Parathyroid adenoma (tissue), 2 donors: ENCODE data around the gene PROX2.

Source experiments
- H2AFZ ChIP-seq: fragments of 300-600 bp; sonication (generic); one replicate; pipeline ENCODE4 v1.7.0; 2017; ENCODE audit warnings: antibody characterized with exemption, mild to moderate bottlenecking
- H3K27ac ChIP-seq: fragments of 300-600 bp; sonication (generic); one replicate; pipeline ENCODE4 v1.7.0; 2017
- H3K27me3 ChIP-seq: fragments of 300-600 bp; sonication (generic); one replicate; pipeline ENCODE4 v1.7.0; 2017; ENCODE audit warnings: low read length; ENCODE audit not compliant: control insufficient read depth, insufficient read depth
- H3K36me3 ChIP-seq: fragments of 300-600 bp; sonication (generic); one replicate; pipeline ENCODE4 v1.7.0; 2017; ENCODE audit warnings: low read length; ENCODE audit not compliant: control insufficient read depth, insufficient read depth
- H3K4me1 ChIP-seq: fragments of 300-600 bp; sonication (generic); one replicate; pipeline ENCODE4 v1.7.0; 2017; ENCODE audit warnings: control low read depth
- H3K4me2 ChIP-seq: fragments of 300-600 bp; sonication (generic); one replicate; pipeline ENCODE4 v1.7.0; 2017; ENCODE audit warnings: low read length
- H3K4me3 ChIP-seq: fragments of 300-600 bp; sonication (generic); one replicate; pipeline ENCODE4 v1.7.0; 2017; ENCODE audit warnings: low read depth, low read length
- H3K79me2 ChIP-seq: fragments of 300-600 bp; sonication (generic); one replicate; pipeline ENCODE4 v1.7.0; 2017; ENCODE audit warnings: control low read depth
- H3K9ac ChIP-seq: fragments of 300-600 bp; sonication (generic); one replicate; pipeline ENCODE4 v1.7.0; 2017; ENCODE audit warnings: mild to moderate bottlenecking
- H3K9me3 ChIP-seq: fragments of 300-600 bp; sonication (generic); one replicate; pipeline ENCODE4 v1.7.0; 2017; ENCODE audit warnings: low read length; ENCODE audit not compliant: control insufficient read depth
- TF ChIP-seq, protein P1 (sequence below): fragments of 300-600 bp; sonication (generic); IDR thresholded peaks from one replicate; pipeline ENCODE4 v1.7.0; 2017; ENCODE audit warnings: antibody characterized with exemption, mild to moderate bottlenecking
- donor health status: primary hyperparathyroidism.

Gene PROX2

DNA sequence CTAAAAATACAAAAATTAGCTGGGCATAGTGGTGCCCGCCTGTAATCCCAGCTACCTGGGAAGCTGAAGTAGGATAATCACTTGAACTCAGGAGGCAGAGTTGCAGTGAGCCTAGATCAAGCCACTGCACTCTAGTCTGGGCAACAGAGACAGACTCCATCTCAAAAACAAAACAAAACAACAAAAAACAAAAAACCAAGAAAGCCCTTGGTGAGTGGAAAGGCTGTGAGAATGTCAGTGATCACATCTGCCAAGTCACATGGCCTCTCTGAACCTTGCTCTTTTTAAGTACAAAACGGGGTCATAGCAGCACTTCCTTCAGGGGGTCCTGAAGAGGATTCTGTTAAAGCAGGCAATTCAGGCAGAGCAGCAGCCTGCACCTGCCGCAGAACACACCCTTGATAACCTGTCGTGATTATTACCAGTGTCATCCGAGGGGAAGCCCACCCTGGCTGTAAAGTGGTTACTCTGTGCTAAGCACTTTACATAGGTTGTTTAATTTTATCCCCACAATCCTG is 37.5 kb upstream of the PROX2 start:
- Histone ChIP-seq H3K4me2 (no peak overlapping the region), H3K4me1 (no peaks in the 10 kb centered on the region), H3K27me3 (no peaks in the 10 kb centered on the region), H3K9ac (no peak overlapping the region), H3K36me3 (no peaks in the 10 kb centered on the region), H3K4me3 (no peak overlapping the region), H3K9me3 (no peaks in the 10 kb centered on the region), H2AFZ (no peak overlapping the region), H3K79me2 (no peaks in the 10 kb centered on the region), H3K27ac (no peak overlapping the region)
- TF ChIP-seq, protein P1, sequence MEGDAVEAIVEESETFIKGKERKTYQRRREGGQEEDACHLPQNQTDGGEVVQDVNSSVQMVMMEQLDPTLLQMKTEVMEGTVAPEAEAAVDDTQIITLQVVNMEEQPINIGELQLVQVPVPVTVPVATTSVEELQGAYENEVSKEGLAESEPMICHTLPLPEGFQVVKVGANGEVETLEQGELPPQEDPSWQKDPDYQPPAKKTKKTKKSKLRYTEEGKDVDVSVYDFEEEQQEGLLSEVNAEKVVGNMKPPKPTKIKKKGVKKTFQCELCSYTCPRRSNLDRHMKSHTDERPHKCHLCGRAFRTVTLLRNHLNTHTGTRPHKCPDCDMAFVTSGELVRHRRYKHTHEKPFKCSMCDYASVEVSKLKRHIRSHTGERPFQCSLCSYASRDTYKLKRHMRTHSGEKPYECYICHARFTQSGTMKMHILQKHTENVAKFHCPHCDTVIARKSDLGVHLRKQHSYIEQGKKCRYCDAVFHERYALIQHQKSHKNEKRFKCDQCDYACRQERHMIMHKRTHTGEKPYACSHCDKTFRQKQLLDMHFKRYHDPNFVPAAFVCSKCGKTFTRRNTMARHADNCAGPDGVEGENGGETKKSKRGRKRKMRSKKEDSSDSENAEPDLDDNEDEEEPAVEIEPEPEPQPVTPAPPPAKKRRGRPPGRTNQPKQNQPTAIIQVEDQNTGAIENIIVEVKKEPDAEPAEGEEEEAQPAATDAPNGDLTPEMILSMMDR: no peak

DNA sequence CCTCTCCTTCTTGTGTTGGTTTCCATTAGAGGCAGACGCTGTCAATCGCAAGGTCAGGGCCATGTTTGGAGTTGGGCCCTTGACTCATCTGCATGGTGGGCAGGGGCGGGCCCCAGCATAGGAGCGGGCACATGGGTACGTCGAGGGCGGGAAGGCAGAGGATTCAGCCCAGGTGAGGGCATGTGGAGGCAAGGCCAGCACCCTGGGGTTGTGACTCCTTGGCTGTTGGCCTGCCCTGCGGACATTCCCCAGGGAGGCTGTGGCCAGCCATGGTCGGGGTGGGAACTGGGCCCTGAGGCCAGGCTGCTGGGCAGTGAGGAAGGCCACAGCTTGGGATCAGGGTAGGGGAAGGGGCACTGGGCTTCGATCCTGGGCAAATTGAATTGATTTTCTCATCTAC is 36.9 kb upstream of the PROX2 start:
- Histone ChIP-seq H2AFZ (no peak overlapping the region), H3K4me2 (no peak overlapping the region), H3K36me3 (no peaks in the 10 kb centered on the region), H3K9ac (no peak overlapping the region), H3K27ac (no peak overlapping the region), H3K4me3 (no peak overlapping the region), H3K27me3 (no peaks in the 10 kb centered on the region), H3K9me3 (no peaks in the 10 kb centered on the region), H3K4me1 (no peaks in the 10 kb centered on the region), H3K79me2 (no peaks in the 10 kb centered on the region)
- TF ChIP-seq, protein P1: no peak

DNA sequence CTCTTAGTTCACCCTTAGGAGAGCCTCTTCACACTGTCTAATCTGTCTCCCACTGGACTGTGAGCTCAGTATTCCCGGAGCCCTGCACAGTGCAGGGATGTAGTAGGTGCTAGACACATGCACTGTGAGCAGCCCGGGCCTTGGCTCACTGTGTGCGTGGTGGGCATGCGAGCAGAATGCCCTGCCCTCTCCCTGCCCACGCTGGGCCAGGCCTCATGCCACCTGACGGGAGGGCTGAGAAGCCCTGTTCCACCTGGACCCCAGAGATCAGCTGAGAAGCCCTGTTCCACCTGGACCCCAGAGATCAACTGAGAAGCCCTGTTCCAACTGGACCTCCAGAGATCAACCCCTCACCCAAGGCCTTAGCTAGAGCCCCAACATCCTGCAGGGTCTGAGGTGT is 36.2 kb upstream of the PROX2 start:
- Histone ChIP-seq H3K27me3 (no peaks in the 10 kb centered on the region), H3K4me3 (no peak overlapping the region), H3K4me2 (no peak overlapping the region), H3K9me3 (no peaks in the 10 kb centered on the region), H2AFZ (no peak overlapping the region), H3K4me1 (no peaks in the 10 kb centered on the region), H3K27ac (no peak overlapping the region), H3K9ac (no peak overlapping the region), H3K79me2 (no peaks in the 10 kb centered on the region), H3K36me3 (no peaks in the 10 kb centered on the region)
- TF ChIP-seq, protein P1: no peak

DNA sequence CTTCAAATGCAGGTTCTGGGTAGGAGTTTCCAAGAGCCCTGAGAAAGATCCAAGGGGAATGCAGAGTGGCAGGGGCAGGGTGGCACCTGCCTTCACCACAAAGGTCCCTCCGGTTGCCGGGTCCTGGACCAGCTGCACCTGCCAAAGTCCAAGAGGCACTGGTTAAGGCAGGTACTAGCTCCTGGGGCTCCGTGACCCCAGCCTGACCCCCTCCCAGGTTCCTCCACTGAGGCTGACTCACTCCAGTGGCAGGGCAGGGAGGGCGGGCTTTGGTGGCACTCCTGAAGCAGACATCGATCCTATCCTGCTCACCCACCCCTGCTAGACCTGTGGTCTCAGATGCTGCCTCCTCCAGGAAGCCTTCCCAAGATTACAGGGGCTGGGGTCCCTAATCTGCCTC is 35.8 kb upstream of the PROX2 start:
- no peak overlapping the region for H3K4me2 ChIP-seq
- no peak overlapping the region for H2AFZ ChIP-seq
- H3K4me3 ChIP-seq: no peak overlapping the region
- no peaks in the 10 kb centered on the region for H3K9me3 ChIP-seq
- H3K27ac ChIP-seq: no peak overlapping the region
- no peaks in the 10 kb centered on the region for H3K36me3 ChIP-seq
- H3K9ac ChIP-seq: no peak overlapping the region
- H3K79me2 ChIP-seq: no peaks in the 10 kb centered on the region
- H3K27me3 ChIP-seq: no peaks in the 10 kb centered on the region
- TF ChIP-seq, protein P1: no peak
- no peaks in the 10 kb centered on the region for H3K4me1 ChIP-seq

DNA sequence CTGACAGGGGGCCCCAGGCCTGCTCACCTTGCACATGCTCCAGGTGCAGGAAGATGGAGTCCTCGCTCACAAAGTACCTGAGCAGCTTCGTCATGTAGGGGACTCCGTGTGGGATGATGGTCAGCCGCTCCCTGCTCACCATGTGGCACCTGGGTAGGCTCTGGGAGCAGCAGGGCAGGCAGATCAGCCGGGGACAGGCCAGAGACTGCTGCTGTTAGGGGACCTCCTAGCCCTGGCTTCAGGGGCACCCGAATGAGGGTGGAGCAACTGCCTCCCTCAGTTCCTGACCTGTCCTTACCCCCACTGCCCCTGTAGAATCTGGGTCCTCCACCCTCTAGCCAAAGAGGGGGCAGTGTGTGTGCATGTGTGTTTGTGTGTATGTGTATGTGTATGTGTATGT is 35.3 kb upstream of the PROX2 start:
- no peaks in the 10 kb centered on the region for H3K4me1 ChIP-seq

More for the DNA sequence above, 35.3 kb upstream of the PROX2 start:
- Histone ChIP-seq H3K36me3 (no peaks in the 10 kb centered on the region), H3K4me3 (no peak overlapping the region), H3K4me2 (no peak overlapping the region), H2AFZ (no peak overlapping the region), H3K9ac (no peak overlapping the region), H3K79me2 (no peaks in the 10 kb centered on the region), H3K9me3 (no peaks in the 10 kb centered on the region), H3K27ac (no peak overlapping the region), H3K27me3 (no peaks in the 10 kb centered on the region)
- TF ChIP-seq, protein P1: no peak
